Inferior parietal cortex (tissue), 1 donor: ENCODE data around the gene ASIP.
A peak's percentile ranks its signal among the peaks of the same experiment; 100 is the strongest.
"Not testable (repeated sequence)": the region's sequence is repeated elsewhere in the genome, so short reads cannot be mapped to it uniquely, and the experiment has no call there.

Experiments
- DNase-seq: peaks from one replicate; pipeline ENCODE4 v3.0.0-alpha.2; 2016; ENCODE audit errors: extremely low spot score

ASIP gene

GRCh38 chr20:34240693-34241615 is at the start of gene ASIP:
TSS of gene ASIP (plus strand) at chr20:34241423. CDS start at chr20:34260375, 18,952 bp downstream.
- no peak for DNase-seq

- DNase-seq, result no peak
Measured at GRCh38 chr20:34193051-34193450, 48.2 kb upstream of the ASIP start.

DNA sequence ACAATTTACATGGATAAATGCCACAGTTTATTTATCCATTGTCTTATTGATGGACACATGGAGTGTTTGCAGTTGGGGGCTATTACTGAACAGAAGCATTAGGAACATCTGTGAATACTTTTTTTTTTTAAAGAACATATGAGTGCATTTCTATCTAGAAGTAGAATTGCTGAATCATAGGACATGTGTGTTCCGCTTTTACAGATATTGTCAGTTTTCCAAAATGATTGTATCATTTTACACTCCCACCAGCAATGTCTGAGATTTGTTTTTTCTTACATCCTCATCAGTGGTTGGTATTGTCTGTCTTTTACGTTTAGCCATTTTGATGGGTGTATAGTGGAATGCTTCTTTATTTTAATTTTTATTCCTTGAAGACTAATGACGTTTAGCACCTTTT is 42.0 kb upstream of the ASIP start:
- DNase-seq, result no peak

DNA sequence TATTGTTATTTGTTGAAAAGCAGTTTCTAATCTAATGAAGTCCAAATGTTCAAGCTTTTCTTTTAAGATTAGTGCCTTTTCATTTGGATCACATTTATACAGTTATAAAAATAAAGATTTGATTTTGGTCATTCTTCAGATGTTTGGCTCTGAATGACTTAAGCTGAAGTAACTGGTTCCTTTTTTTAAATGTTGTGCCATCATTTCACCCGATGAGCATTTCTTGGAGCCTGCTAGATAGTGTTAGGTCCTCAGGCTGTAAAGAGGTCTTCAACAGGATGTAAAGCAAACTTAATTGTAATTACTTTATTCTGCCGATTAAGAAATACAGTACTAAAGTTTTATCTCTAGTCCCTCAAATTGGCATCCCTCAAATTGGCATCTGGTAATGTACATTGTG is 41.2 kb upstream of the ASIP start:
- DNase-seq, result no peak

DNA sequence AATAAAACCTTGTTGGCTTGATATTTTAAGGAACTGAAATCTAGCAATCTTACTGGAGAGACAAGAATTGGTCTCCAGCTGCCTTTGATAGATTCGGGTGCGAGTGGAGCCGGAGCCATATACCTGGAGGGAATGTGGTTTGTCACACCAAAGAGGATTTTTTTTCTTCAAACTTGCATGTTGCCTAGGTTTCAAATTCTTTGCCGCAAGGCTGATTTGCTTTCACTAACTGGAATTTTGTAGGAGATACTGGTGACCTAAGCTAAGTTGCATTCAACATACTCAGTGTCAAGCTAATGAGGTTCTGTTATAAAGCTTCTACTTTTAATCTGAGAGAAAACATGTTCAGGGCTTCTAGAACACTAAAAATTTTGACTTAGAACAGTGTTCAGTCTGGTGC is 39.7 kb upstream of the ASIP start:
- no peak for DNase-seq

GRCh38 chr20:34205172-34205880 is 35.9 kb upstream of the ASIP start:
- not testable (repeated sequence) for DNase-seq

DNA sequence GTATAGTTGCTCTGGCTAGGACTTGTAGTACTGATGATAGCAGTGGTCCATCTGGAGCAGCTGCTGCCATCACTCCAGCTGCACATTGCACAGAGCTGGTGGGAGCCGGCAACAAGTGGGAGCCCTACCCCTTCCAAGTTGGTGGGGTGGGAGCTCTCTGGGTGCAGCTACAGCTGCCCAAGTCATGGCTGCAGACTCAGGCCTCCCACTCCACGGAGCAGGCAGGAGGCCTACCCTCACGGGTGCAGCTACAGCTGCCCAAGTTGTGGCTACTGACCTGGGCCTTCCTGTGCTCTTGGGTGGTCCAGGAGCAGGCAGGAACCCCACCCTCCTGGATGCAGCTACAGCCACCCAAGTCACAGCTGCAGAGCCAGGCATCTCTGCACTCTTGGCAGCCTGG is 32.1 kb upstream of the ASIP start:
- no peak for DNase-seq

DNA sequence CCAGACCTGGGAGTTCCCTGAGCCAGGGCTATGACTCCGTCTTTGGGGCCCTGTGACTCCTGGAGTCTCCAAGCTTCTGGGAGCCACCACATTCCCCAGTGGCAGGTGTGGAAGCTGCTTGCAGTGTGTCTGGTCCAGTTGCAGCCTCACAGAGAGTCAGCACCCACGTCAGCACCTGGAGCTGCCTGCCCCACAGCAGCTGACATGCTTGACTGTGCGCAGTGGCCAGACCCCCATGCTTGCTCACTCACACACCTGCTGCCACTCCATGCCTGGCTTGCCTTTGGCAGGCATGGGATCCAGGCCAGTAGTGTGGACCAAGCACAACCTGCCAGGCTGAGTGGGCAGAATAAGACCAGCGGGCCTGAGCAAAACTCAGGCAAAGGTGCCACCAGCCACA is 31.0 kb upstream of the ASIP start:
- no peak for DNase-seq

DNA sequence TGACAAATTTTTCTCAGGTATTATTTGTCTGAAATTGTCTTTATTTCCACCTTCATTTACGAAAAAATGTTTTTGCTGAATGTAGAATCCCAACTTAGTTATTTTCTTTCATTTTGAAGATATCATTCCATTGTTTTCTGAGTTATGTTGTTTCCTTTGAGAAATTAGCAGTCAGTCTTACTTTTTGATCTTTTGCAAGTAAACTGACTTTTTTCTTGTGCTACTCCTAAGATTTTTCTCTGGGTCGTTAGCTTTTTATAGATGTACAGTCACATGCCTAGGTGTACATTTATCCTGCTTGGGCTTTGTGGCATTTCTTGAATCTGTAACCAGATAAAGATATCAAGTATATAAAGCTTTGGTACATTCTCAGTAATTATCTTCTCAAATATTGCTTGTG is 29.6 kb upstream of the ASIP start:
- no peak for DNase-seq

- no peak for DNase-seq
Measured at GRCh38 chr20:34213213-34213612, 28.0 kb upstream of the ASIP start.

GRCh38 chr20:34215711-34216381 is 25.4 kb upstream of the ASIP start:
- peak; percentile 59 for DNase-seq

DNA sequence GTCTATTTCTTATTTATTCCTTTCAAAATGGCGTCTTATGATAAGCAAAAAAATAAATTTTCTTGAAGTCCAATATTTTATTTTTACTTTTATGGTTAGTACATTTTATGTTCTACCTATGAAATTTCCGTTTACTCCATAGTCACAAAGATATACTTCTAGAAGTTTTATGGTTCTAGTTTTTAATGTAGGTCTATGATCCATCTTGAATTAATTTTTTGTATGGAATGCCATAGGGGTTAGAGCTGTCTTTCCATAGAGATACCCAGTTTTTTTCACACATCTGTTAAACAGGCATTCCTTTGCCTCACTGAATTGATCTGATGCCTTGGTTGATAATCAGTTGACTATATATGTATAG is 24.9 kb upstream of the ASIP start:
- DNase-seq, result no peak

DNA sequence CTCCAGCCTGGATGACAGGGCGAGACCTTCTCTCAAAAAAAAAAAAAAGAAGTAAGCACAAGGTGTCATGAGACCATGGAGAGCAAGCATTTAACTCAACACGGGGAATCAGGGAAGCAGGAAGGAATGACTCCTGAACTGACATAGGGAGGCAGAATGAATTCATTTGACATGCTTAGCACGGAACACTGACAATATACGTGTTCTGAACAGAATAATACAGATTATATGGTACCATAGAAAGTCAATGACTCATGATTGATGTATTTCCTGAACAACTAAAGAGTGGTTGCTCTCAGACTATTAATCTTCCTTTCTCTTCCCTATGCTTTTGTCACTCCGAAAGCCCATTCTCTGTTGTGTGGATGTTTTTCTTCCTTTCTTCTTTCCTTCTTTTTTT is 20.7 kb upstream of the ASIP start:
- DNase-seq, result no peak

GRCh38 chr20:34222208-34222607 is 19.0 kb upstream of the ASIP start:
- no peak for DNase-seq

DNA sequence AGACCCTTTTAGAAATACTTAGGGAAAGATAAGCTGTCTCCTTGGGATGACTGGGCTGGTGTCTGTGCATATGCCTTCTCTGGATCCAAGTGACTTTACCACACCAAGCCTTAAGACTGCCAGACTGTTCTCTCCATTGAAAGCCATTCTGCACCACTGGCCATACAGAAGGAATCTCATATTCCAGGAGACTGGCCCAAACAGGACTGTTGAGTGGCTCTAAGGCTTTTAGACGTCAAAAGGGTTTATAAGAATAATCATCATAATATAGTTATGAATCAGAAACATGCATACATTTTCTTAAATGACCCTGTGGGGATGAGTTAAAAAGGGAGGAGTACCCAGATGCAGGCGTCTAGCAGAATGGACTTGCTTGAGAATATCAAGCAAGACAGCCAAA is 17.0 kb upstream of the ASIP start:
- DNase-seq, result not testable (repeated sequence)

- DNase-seq, result no peak
Measured at GRCh38 chr20:34231634-34232033, 9.6 kb upstream of the ASIP start.

DNA sequence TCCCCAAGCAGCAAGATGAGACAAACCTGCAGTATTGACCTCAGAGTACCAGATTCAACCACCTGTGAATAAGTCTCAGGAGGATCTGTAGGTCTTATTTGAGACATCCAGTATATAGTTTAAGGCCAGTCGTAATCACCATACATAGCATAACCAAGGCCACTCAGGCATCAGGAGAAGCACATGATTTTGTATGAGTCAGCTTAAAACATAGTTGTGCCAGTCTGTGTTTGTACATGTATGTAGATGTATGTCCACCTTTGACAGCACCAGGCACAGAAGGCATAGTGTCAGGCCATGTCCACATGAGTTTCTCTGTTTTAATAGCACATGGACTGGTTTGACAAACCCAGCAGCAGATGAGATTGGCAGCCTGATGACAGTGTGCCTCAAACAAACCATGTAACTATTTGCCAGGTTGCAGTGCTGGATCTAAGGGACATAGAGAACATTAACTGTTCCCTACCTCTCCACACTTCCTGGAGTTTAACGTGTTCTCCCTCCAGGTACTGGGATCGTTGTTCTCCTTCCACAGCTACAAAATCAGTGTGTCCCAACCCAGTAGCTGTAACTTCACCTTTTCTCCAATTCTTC is 8.6 kb upstream of the ASIP start:
- no peak for DNase-seq

DNA sequence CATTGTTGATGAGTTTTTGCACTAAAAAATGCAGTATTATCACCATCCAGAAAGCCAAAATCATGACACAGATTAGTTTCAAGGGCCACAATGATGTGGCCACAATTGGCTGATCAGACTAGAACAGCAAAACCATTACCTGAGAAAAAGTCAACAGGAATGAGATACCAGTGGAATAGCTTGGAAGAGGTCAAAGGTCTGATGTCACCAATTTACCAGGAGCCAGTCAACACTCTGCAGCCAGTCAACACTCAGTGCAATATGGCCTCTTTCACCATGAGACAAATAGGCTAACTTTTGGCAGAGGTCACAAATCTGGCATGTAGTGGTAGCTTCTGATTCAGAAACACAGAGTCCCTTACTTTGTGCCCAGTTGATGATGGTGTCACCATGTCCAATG is 7.5 kb upstream of the ASIP start:
- DNase-seq, result no peak

DNA sequence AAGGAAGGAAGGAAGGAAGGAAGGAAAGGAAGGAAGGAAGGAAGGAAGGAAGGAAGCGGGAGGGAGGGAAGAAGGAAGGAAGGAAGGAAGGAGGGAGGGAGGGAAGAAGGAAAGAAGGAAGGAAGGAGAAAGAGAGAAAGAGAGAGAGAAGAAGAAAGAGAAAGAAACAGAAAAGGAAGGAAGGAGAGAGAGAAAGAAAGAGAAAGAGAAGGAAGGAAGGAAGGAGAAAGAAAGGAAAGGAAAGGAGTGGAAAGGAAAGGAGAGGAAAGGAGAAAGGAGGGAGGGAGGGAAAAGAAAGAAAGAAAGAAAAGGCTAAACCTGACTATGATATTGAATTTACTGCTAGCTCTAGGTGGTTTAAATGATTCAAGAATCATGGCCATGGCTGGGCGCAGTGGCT is 5.3 kb upstream of the ASIP start:
- no peak for DNase-seq

- DNase-seq, result no peak
Measured at GRCh38 chr20:34237942-34238341, 3.3 kb upstream of the ASIP start.

GRCh38 chr20:34240121-34240520 is 1.1 kb upstream of the ASIP start:
- no peak for DNase-seq

DNA sequence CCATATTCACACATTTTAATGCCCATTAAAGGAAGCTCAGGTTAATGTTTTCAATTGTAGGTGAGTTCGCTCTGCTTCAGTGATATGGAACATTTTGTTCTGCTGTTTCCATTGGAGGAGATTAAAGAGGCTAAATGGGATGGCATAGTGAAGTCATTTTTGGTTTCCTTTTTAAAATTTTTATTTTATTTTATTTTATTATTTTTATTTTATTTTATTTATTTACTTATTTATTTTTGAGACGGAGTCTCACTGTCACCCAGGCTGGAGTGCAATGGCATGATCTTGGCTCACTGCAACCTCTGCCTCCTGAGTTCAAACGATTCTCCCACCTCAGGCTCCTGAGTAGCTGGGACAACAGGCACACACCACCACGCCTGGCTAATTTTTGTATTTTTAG is 792 bp downstream of the ASIP start:
- DNase-seq, result not testable (repeated sequence)
